Endothelial cell of umbilical vein (primary cell): ENCODE measurements around the gene CASR. TPM values are rescaled to one million over a fixed set of nuclear protein-coding genes. Genes with fewer than 3 reads are reported as not detected.

ENCODE experiments used
- BruUV-seq: library from RNA; stranded (reverse); fragments of 400-500 nt; replicated peaks from 2 replicates; lab custom pipeline; 2021; lab: Mats Ljungman, UMichigan
- CTCF ChIA-PET: fragments of 300-600, 350-600 bp; sonication (Branson Sonifier 250); formaldehyde crosslinking; loops from one replicate; lab custom pipeline; 2021; ENCODE audit warnings: antibody characterized with exemption, inconsistent platforms; lab: Charles Lee
- POLR2A ChIA-PET: fragments of 300-600, 350-600 bp; sonication (Branson Sonifier 250); formaldehyde crosslinking; loops from one replicate; lab custom pipeline; 2021; ENCODE audit warnings: antibody characterized with exemption, inconsistent platforms; lab: Charles Lee
- DNase-seq: peaks from one replicate; pipeline ENCODE4 v3.0.0-alpha.2; 2011; ENCODE audit warnings: low read depth, low spot score
- FAIRE-seq: peaks from 2 replicates; lab custom pipeline; 2011; peaks lifted over from hg19 to GRCh38; lab: Jason Lieb, UNC
- H2AFZ ChIP-seq: 2 replicates; pipeline ENCODE4 v1.6.0; 2012; ENCODE audit warnings: low read depth, low read length, control low read depth, inconsistent platforms
- H3K27ac ChIP-seq: 2 replicates; pipeline ENCODE4 v1.5.1; 2011; ENCODE audit warnings: low read depth, mild to moderate bottlenecking, control low read depth, low read length, moderate library complexity; ENCODE audit not compliant: insufficient read depth
- H3K27me3 ChIP-seq, 2 experiments: 2 replicates each; pipeline versions ENCODE4 v1.6.0 to v1.6.1; 2011; ENCODE audit warnings: low read length in 2 of 2, mixed read lengths in 1 of 2; ENCODE audit not compliant: control insufficient read depth in 2 of 2, insufficient read depth in 2 of 2
- H3K36me3 ChIP-seq, 2 experiments: 2 replicates in 1 of 2; 3 replicates in 1 of 2; pipeline ENCODE4 v1.5.1; 2011; ENCODE audit warnings: low read length in 2 of 2, mild to moderate bottlenecking in 1 of 2, moderate library complexity in 1 of 2; ENCODE audit not compliant: control insufficient read depth in 2 of 2, insufficient read depth in 2 of 2; ENCODE audit errors: extremely low read depth in 1 of 2
- H3K4me1 ChIP-seq: 3 replicates; pipeline ENCODE4 v1.5.1; 2011; ENCODE audit warnings: mild to moderate bottlenecking, low read length; ENCODE audit not compliant: control insufficient read depth, insufficient read depth; ENCODE audit errors: extremely low read depth
- H3K4me2 ChIP-seq: 2 replicates; pipeline ENCODE4 v1.6.1; 2011; ENCODE audit warnings: low read length, control low read depth, mixed read lengths; ENCODE audit not compliant: insufficient read depth
- H3K4me3 ChIP-seq, 3 experiments: fragments of 200-600 bp in 1 of 3; sonication (generic), shearing (Covaris generic) in 1 of 3; replicated peaks in 1 of 3; 2 replicates each; pipeline ENCODE4 v1.5.1; 2011 to 2016; ENCODE audit warnings: control low read depth in 3 of 3, low read length in 3 of 3, mild to moderate bottlenecking in 2 of 3, inconsistent platforms in 1 of 3, low read depth in 1 of 3, moderate library complexity in 1 of 3; ENCODE audit not compliant: insufficient read depth in 1 of 3
- H3K79me2 ChIP-seq: 2 replicates; pipeline ENCODE4 v1.6.0; 2012; ENCODE audit warnings: low read length, inconsistent platforms; ENCODE audit not compliant: control insufficient read depth, insufficient read depth
- H3K9ac ChIP-seq: replicated peaks from 2 replicates; pipeline ENCODE3; 2011; ENCODE audit warnings: low read length, control low read depth; ENCODE audit not compliant: insufficient read depth; ENCODE audit errors: extremely low read depth
- H3K9me1 ChIP-seq: replicated peaks from 3 replicates; pipeline ENCODE4 v1.6.0; 2011; ENCODE audit warnings: mild to moderate bottlenecking, low read length; ENCODE audit not compliant: control insufficient read depth, insufficient read depth; ENCODE audit errors: extremely low read depth
- H3K9me3 ChIP-seq: replicated peaks from 2 replicates; pipeline ENCODE4 v1.5.1; 2012; ENCODE audit warnings: low read length, inconsistent platforms; ENCODE audit not compliant: control insufficient read depth, insufficient read depth
- H4K20me1 ChIP-seq: replicated peaks from 2 replicates; pipeline ENCODE3; 2011; ENCODE audit warnings: mild to moderate bottlenecking, low read length; ENCODE audit not compliant: control insufficient read depth, insufficient read depth; ENCODE audit errors: extremely low read depth
- CTCF ChIP-seq, 2 donors: IDR thresholded peaks; 1 replicate in 1 of 2; 2 replicates in 1 of 2; pipeline ENCODE4 v1.5.1; 2011; ENCODE audit warnings: low read length in 2 of 2, mild to moderate bottlenecking in 2 of 2, moderate library complexity in 2 of 2, control low read depth in 1 of 2, inconsistent platforms in 1 of 2, low read depth in 1 of 2; ENCODE audit not compliant: insufficient read depth in 1 of 2; ENCODE audit errors: extremely low read depth in 1 of 2
- EZH2 ChIP-seq: IDR thresholded peaks from 2 replicates; pipeline ENCODE4 v1.6.1; 2012; ENCODE audit warnings: borderline replicate concordance, low read depth, mild to moderate bottlenecking, moderate library complexity, low read length, inconsistent platforms; ENCODE audit not compliant: severe bottlenecking
- FOS ChIP-seq: IDR thresholded peaks from 2 replicates; pipeline ENCODE4 v1.6.1; 2011; ENCODE audit warnings: mild to moderate bottlenecking, low read length, moderate library complexity, borderline replicate concordance; ENCODE audit not compliant: insufficient read depth
- GATA2 ChIP-seq: IDR thresholded peaks from 2 replicates; pipeline ENCODE4 v1.7.0; 2011; ENCODE audit warnings: low read depth, mild to moderate bottlenecking, moderate library complexity, mixed read lengths, low read length; ENCODE audit not compliant: insufficient read length, insufficient read depth
- JUN ChIP-seq: IDR thresholded peaks from 2 replicates; pipeline ENCODE4 v1.6.1; 2011; ENCODE audit warnings: borderline replicate concordance, low read depth; ENCODE audit not compliant: insufficient read length, insufficient read depth
- MAX ChIP-seq: IDR thresholded peaks from 2 replicates; pipeline ENCODE4 v1.6.1; 2011; ENCODE audit not compliant: insufficient read depth, insufficient read length
- MYC ChIP-seq: IDR thresholded peaks from one replicate; pipeline ENCODE4 v1.6.1; 2011; ENCODE audit warnings: mild to moderate bottlenecking, low read depth, low read length
- POLR2A ChIP-seq: IDR thresholded peaks from 2 replicates; pipeline ENCODE4 v1.6.1; 2012; ENCODE audit warnings: low read depth, mild to moderate bottlenecking, control low read depth, low read length
- POLR2AphosphoS5 ChIP-seq: IDR thresholded peaks from 2 replicates; pipeline ENCODE4 v1.6.1; 2012; ENCODE audit warnings: low read depth, mild to moderate bottlenecking, control low read depth, low read length, moderate library complexity; ENCODE audit not compliant: insufficient read depth
- dilution Hi-C: fragments of 300-500 bp; cut with MboI; formaldehyde crosslinking; loops from one replicate; pipeline ENCODE4 v1.15.0; 2019; ENCODE audit warnings: low sequenced_read_pairs; ENCODE audit not compliant: extremely low pct_ligation_motif_present
- intact Hi-C: fragments of 100-400 bp; cut with micrococcal nuclease; formaldehyde crosslinking; loops from one replicate; pipeline ENCODE4 v1.10.0; 2022
- polyA plus RNA-seq, 4 experiments: library from polyadenylated mRNA; depleted of rRNA in 3 of 4; stranded (reverse) in 3 of 4; unstranded in 1 of 4; fragments of >200 nt; gene quantifications; 2 replicates each; pipeline versions ENCODE4 v1.2.1 to v1.2.3, GENCODE V29; 2011 to 2012; ENCODE audit warnings: missing spikeins in 1 of 4
- total RNA-seq: library from RNA; stranded (reverse); gene quantifications from 2 replicates; pipeline ENCODE4 v1.2.3, GENCODE V29; 2021

Gene CASR
- total and polyA plus RNA-seq, 2 donors (not counting 3 experiments of a cell fraction or from before 2014, with no cell fraction given), result not detected

GRCh38 chr3:122255757-122256439 is 72.4 kb downstream of the CASR start:
- intact Hi-C loops (loop anchor here (5.0 kb wide), 1 partner anchor 279 kb away; no protein-coding TSS in a partner anchor), dilution Hi-C loops (no loop called here)
- H3K4me2 ChIP-seq, result no peak overlapping the region
- BruUV-seq, result no TSS peak
- no peaks in the 10 kb centered on the region for H4K20me1 ChIP-seq
- DNase-seq, result no peak
- FAIRE-seq, result no peak
- H3K9ac ChIP-seq, result no peak overlapping the region
- no peak overlapping the region for H3K4me3 ChIP-seq
- no peaks in the 10 kb centered on the region for H3K9me1 ChIP-seq
- ChIA-PET CTCF (interaction anchor here (1.0 to 1.6 kb wide), 4 partner anchors 10 to 709 kb away, joined by 3 read pairs; no protein-coding TSS in a partner anchor), POLR2A (no interaction called here)
- H3K36me3 ChIP-seq, result no peaks in the 10 kb centered on the region
- no peak overlapping the region for H2AFZ ChIP-seq
- TF ChIP-seq FOS (no peak), JUN (no peak), MAX (no peak), MYC (no peak), EZH2 (no peak), POLR2A (no peak), GATA2 (no peak), POLR2AphosphoS5 (no peak), CTCF (IDR thresholded peaks at IDR 0.05; ENCODE audit: extremely low read depth in 1 of 2, insufficient read depth in 1 of 2, low read depth in 1 of 2, low read length in 2 of 2) (no peak)
- H3K27ac ChIP-seq, result no peak overlapping the region
- H3K9me3 ChIP-seq, result no peaks in the 10 kb centered on the region
- H3K27me3 ChIP-seq, result peaks cover 4 to 7% of the 10 kb centered on the region in 2 experiments
- H3K79me2 ChIP-seq, result no peaks in the 10 kb centered on the region
- H3K4me1 ChIP-seq, result no peaks in the 10 kb centered on the region
